Measurements from ENCODE around the gene DYNC1I1.
A peak's percentile ranks its signal among the peaks of the same experiment; 100 is the strongest.

DYNC1I1 gene

DNA sequence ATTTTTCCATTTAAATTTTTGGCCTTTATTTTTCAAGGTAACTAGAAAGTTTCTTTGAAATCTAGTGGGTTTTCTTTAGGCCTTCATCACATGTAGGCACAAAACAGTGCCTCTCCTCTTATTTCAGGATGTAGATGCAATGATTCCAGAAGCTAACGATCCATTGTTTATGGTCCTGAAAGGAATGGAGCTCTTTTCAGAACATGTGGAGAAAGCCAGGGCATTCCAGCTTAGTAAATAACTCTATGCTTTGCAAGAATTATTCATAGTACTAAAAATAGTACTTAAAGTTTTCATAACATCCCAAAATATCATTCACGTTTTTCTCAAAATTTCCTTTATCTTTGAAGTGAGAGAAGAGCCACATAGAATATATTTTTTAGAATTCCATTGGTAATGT, 91.3 kb downstream of the DYNC1I1 start:
- DNase-seq: no peak

DNA sequence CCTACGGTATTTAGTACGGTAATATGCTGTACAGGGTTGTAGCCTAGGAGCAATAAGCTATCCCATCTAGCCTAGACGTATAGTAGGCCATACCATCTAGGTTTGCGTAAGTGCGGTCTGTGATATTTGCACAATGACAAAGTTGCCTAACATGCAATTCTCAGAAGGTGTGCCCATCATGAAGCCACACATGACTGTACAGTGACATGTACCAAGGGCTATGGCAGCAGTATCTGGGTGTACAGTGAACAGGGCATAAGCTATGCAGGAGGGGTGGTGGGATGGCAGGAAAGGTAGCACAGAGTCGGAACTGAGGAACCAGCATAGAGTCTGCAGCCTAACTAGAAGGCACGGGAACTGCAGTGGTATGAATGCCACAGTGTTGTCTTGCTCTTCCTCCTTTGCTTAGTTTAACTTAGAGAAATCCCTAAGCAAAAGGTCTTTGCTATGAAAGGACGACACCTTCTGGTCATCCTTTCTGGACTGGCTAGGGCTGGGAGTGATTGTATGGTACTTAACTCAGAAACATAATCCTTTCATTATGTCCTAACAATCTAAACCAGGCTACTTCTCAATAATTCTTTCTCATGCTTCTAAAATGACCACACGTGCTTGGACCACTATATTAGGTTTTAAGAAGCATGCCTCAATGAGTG, 93.5 kb downstream of the DYNC1I1 start:
- DNase-seq: no peak

DNA sequence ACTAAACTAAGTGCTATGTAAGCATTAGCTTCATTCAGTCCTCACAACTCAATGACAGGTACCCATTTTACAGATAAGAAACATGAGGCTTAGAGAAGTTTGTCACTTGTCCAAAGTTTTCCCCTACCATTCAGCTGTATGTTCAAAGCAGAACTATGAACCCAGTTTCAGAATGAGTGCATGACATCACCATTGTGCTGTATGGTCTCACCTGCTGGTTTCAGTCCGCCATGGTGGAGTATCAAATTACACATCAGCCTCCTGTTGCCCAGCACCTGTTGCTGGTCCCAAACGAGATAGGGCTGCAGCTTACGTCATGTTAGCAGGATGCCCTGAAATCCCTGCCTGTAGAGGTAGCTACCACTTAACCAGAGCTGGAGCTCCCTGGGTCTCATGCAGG, 95.0 kb downstream of the DYNC1I1 start:
- DNase-seq: no peak

DNA sequence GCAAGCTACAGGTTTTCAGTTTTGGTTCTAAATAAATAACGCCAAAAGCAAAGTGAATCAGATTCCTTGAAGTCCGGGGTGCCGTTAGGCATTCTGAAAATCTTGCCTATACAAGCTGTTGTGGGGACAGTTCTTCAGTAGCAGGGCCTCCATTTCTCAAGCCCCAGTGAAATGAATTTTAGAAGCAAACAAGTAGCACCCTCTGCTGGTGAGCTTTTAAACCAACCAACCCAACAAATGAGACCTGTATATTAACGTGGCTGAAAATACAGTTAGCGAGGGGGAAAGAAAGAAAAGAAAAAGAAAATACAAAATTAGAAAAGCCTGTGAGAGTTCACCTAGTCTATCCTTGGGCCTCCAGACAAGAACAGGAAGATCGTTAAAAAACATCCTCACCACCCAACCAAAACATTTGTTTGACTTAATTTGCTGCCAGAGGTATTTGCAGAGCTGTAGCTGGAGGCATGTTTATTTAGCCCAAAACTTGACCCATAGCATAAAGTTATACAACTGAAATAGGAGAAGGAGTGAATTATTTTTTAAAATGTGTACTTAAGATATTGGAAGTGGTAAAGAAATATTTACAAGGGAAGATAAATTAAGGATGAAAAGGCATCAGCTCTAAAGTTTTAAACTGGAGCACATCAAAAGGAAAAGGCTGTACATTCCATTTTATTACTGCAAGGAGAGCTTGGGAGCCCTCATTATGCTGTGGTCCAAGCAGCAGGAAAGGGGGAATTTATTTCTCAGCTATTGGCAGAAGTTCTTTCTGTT, 98.9 kb downstream of the DYNC1I1 start:
- DNase-seq: peak in 1 of 2 experiments; percentile 3

DNA sequence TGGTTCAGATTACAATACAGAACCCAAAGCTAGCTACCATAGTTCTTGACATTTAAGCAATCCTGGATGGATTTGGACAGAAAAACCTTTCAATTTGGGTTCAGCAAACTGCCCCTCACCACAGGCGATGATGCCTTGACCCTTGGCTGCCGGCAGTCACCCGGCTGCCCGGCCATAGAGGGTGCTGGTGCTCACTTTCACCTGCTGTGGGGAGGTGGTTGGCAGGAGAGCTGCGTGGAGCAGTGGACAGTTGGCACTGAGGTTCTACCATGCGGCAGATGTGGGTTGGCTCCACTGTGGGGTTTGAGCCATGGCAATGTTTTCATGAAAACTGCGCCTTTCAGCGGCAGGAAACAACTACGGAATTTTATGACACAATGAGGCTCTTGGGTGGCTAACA, 99.5 kb downstream of the DYNC1I1 start:
- no peak for DNase-seq

DNA sequence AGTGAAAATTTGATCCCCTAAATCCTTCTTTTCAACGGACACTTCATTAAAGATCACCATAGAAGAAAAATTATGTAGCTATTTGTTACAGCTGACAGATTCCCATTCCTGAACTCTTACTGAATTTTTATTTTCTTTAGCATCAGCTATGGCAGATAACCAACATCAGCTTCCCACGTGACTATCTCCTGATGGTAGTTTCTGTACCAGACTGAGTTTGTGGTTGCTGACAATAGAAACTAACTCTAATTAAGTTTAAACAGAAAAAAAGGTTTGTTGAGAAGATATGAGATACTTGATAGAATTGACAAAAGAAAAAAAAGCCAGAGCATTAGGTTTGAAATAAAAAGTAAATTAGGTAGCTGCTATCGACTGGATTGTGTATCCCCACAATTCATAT, 101.8 kb downstream of the DYNC1I1 start:
- DNase-seq: no peak

DNA sequence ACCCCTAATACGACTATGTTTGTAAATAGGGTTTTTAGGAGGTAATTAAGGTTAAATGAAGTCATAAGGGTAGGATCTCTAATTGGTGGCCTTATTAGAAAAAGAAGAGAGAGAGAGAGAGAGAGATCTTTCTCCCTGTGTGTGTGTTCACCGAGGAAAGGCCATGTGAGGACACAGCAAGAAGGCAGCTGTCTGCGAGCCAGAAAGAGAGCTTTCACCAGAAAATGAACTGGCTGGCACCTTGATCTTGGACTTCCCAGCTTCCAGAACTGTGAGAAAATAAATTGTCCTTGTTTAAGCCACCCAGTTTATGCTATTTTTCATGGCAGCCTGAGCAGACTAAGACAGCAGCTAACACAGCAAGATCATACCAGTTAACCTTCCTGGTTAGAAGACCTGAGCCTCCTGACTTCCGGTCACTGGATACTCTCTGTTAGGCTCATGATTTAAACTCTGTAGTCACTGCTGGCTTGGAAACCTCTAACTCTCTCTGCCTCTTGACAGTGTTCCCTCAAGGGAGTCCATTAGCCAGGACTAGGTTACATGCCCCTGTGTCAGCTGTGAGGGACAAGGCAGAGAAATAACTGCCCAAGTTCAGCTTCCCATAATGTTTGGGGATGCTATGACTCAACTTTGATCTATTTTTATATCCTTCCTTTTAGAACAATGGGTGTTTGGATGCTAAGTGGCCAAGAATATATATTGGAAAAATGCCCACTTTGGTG, 102.3 kb downstream of the DYNC1I1 start:
- DNase-seq: no peak

DNA sequence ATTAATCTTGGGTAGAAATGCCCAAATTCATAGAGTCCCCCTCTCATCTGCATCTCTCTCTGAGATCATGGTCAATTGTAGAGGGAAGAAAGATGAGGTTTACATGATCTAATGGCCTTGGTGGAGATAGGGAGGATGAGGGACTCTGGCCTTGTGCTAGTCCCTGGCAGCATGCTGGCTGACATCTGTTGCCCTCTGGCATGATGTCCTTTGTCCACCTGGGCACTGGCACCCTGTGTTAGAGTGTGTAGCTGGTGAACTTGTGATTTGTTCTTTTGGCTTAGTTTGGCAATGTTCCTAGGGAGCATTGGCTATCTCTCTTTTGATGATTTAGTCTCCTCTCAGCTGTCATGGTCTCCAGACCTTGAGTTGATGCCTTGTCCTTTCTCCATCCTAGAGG, 103.2 kb downstream of the DYNC1I1 start:
- DNase-seq: no peak

DNA sequence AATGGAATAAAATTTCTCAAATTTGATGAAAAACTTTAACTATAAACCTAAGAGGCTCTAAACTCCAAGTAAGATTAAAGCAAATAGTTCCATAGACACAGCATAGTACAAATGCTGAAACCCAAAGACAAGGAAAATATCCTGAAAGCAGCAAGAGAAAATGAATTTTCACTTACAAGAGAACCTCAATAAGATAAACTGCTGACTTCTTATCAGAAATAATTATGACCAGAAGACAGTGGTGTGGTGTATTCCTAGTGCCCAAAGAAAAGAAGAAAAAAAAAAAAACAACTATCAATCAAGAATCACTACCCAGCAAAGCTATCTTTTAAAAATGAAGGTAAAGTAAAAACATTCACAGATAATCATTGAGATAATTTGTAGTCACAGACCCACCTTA, 106.3 kb downstream of the DYNC1I1 start:
- DNase-seq: no peak

DNA sequence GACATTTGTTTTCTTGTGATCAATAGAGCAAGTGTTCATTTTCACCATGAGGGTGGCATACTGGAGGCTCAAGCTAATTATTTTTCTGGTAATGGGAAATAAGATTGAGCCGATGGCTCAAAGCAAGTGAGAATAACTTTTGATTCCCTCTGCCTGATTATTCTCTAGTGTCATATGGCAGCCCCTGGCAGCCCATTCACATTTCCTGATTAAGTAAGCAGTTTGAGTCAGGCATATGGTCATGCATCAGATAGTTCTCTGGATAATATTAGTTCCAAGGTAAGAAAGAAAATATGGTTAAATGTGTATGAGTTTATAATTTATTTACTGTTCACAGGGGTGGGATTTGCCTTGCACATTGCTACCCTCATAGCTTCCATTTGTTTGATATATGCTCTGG, 109.2 kb downstream of the DYNC1I1 start:
- DNase-seq: no peak

DNA sequence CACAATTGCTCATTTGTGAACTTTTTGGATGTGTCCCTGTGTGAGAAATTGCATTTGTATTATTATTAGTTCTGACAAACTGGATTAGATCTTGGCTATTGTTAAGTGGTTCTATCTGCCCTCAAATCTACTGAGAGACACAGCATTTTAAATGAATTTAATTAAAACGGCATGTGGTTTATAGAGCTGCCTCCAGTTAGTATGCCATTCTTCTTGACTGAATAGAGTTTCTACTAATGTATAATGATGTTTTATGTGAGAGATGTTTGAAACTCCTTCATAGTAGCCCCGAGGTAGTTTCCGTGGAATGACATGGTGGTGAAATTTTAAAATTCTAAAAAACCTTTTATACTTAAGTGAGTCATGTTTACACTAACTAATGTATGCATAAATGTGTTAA, 110.9 kb downstream of the DYNC1I1 start:
- no peak for DNase-seq

DNA sequence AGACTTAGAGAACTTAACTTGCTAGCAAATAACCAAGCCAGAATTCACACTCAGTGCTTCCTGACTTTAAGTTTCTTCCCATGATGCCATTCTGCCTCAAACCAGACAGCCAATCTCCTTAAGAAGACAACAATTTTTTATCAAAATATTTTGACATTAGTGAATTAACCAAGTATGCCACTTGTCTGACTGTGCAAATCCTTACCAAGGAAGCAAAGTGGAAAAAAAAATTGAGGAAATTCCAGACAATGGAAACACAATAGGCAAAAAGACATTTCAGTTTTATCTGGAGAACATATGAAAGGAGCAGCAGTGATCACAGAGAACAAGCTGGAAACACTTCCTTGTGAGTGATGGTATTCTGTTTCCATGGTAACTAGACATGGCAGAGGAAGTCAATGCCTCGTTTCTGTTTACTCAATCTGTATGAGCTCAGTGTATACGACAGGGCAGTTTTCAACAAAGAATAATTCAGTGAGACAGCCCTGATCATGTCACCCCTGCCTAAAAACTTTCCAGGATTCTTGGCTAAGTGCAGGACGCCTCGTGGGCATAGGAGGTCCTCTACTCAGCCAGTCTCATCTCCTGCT, 114.2 kb downstream of the DYNC1I1 start:
- DNase-seq: no peak

DNA sequence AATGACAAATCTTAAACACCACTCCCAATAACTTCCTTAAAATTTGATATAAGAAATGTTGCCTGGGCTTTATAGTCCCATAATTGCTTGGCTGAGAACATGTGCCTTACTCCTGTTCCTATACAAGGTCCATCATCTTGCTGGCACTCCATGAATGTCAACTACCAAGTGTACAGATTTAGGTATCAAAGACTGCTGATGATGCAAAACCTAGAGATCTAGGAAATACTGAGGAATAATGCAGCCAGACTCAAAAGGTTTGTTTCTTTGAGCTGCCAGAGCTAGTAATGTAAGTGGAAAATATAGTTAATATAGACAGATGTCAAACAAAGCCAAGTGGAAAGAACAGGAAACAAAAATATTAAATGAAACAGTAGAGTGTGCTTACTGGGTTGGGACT, 121.1 kb downstream of the DYNC1I1 start:
- DNase-seq: no peak

DNA sequence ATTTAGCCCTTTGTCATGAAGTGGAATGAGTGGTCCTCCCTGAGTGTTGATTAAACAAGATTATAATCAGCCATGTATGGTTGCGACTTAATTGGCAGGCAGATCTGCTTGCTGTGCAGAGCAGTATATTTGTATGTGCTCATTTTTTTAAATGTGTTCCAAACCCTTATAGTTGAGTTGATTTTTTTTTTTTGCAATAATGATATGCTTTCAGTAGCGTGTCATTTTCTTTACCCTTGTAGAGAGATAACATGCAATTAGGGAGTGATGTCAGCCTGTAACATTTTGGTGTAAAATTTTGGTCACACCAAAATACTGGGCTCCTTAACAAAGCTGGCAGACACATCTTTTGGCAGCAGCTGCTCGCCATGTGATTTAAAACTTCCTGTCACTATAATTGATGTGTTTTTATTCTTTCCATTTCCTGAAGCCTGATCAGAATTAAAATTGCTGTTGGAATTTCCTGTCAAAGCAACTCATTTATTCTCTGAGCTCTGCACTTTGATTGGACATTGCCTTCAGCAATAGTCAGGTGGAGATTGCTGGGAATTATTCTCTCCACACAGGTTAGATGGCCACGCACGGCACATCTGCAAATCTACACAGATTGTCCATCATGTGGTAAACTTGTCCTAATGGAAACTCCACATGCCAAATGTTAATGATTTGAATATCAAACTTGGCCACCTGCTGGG, 125.3 kb downstream of the DYNC1I1 start:
- DNase-seq: no peak

DNA sequence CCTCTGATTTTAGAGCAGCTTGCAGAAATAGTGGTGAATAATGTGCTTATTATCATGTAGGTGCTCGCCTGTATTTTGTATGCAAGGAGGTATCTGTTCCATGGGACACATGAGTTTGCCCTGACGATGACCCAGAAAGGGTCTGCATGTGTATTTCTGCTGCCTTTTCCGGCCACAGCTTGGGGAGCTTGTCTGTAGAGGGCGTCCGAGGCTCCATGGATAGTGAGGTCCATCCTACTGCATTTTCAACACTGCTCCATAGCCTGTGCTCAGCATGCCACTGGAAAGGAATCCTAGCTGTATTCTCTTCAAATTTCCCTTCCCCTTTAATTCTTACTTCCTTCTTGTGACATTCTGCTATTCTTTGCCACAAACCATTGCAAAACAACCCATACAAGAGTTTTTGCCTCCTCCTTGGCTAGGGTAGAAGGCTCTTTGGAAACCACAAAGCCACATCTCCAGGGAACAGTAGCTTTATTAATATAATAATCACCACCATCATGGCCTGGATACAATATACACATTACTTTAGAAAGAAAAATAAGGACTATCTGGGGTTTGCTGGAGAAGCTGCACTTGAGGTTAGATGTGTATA, 127.7 kb downstream of the DYNC1I1 start:
- DNase-seq: no peak

DNA sequence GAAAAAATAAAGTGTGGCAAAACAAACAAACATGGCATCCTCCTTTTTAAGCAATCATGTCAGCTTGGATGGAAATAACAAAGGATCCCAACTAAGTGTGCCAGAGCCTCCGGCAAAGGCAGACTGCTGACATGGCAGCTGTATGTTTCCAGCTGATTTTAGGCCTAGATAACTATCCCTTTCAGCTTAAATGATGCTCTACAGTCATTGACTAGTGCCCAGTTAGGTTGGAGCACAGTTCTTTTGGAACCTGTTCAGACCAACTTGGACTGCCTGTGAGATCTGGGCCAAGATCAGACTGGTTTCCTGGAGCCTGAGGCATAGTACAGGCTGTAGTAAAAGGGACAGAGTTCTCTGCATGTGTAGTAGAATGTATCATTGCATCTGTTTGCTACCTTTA, 128.7 kb downstream of the DYNC1I1 start:
- DNase-seq: no peak

DNA sequence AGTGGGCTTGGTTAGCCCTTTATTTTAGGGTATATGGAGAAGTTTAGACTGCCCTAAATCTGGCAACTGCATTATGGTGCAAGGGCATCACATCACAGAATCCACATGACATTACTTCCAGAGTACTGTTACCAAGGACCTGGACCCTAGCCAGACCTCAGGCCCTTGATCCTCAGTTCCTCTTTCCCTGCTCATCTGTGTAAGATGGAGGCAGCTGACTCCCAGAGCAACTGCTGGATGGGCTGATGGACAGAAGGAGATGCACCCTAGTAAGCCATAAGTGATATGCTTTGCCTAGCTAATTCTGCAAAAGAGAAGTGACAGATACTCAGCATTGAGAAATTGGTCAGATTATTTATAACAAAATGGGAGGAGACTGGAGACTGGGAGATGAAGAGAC, 131.7 kb downstream of the DYNC1I1 start:
- no peak for DNase-seq

DNA sequence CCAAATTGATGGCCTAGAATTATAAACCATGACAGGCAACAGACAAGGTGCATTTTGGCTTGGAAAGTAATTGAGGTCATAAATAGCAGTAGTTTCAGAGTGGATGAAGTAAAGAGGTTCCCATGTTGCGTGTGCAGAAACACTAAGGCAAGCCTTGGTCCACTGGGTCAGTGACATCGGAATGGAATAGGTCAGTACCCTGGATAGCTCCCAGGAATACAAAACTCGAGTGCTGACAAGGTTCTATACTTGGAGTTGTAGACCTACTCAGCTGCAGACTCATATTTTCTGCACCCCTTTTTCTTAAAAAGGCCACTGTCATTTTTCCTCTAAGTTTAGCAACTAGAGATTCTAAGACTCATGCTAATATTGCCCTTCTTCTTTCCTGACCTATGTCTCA, 132.8 kb downstream of the DYNC1I1 start:
- no peak for DNase-seq

DNA sequence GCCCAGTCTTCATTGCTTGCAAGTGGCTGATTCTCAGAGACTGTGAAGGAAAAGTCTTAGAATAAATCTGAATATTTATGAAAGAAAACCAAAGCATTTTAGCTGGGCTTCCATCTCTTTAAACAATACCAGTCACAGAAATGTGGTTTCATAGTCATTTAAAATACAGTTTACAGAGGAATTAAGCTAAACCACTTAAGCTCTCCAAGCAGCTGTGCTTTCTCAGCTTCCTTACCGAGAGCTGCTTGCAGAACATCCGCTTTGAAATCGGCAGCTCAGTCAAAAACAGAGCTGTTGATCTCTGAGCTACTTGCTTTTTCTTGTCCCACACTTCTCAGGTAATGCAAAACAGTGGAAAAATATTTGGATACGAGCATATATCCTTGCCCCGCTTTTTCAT, 134.5 kb downstream of the DYNC1I1 start:
- DNase-seq: no peak

DNA sequence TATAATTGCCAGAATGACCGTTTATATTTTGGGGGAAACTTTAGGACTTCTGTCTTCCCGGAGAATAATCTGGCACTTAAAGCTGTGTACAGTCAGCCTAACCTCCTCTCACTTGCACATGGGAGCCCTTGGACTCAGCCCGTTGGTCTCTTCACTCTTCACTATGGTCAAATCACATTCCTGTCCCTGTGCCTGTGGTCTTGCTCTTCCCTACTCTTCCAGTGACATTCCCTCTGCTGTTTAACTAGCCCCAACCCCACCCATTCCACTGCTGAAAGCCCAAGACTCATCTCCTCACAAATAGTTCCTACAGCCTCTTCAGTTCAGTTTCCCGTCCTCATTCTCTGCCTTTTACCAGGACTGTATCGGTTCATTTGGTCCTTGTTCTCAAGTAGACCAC, 135.0 kb downstream of the DYNC1I1 start:
- DNase-seq: no peak

DNA sequence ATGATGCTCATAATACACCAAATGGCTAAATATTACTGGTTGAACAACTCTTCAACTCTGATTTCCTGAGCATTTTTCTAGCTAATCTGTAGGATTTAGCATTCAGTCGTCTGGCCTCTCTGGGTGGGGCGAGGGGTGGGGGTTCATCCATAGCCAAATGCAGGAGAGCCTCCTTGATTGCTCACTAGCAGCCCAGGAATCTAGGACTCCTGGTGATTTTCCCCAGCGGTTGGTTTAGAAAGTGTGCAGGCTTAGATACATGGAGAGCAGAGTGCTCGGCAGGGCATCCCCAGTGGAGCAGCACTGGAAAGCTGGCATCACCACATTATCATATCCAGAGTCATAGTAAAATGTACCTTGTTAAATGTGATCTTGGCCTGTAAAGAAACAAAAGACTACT, 136.1 kb downstream of the DYNC1I1 start:
- DNase-seq: no peak

DNA sequence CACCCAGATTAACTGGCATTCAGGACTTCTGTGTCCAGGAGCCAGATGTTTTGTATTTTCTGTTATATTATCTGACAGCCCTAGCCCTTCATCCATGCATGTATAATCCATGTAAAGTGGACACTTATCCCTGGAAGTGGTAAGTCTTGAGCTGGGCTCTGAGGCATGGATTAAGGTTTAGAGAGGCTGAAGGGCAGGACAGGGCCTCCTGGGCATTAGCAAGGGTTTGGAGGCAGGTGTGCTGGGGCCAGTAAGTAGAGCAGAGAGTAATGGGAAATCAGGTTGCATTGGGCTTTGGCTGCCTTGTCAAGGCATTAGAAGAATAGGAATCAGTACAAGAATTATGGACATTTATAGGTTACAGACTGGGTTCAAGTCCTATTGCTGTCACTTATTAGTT, 138.0 kb downstream of the DYNC1I1 start:
- no peak for DNase-seq

DNA sequence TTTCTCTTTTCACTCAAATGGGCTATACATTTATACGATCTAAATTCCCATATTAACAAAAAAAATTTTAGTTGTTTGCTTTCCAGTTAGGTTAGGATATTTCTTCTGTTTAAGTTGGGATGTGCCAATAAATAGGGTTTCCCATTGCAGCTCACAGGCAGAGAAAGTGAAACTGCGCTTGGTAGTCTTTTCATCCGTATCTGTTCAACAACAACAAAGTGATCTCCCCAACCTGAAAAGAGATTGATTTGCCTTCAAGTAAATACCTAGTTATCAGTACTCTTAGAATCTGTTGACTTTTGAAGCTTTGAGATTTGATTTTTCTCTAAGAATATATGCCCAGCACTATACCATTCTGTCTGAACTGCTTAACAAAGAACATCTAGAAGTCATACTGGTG, 143.4 kb downstream of the DYNC1I1 start:
- DNase-seq: no peak

All from activated CD4-positive, alpha-beta T cell treated with anti-CD3 and anti-CD28 coated beads, Interleukin-2, amount 50 U/mL, for 48 hours (primary cell).